SK-N-MC (cell line): ENCODE results near the gene TTLL7.

ENCODE experiments used
- DNase-seq: peaks from one replicate; pipeline ENCODE4 v3.0.0-alpha.2; 2011; ENCODE audit warnings: low read depth, low spot score
- H3K27ac ChIP-seq: fragments of 200-600 bp; sonication (generic); 2 replicates; pipeline ENCODE4 v1.5.1; 2016; ENCODE audit warnings: mixed run types
- H3K36me3 ChIP-seq: fragments of 200-600 bp; sonication (generic); 2 replicates; pipeline ENCODE4 v1.6.1; 2017; ENCODE audit warnings: antibody characterized with exemption, low read length, mixed read lengths; ENCODE audit not compliant: insufficient read depth
- H3K4me3 ChIP-seq: fragments of 200-600 bp; sonication (generic); 2 replicates; pipeline ENCODE4 v1.5.1; 2016
- H3K9ac ChIP-seq: fragments of 200-600 bp; sonication (generic); 2 replicates; pipeline ENCODE4 v1.8.0; 2017; ENCODE audit warnings: mixed run types, mixed read lengths; ENCODE audit not compliant: insufficient read length
- H3K9me3 ChIP-seq: fragments of 200-600 bp; sonication (generic); 2 replicates; pipeline ENCODE4 v1.6.1; 2017; ENCODE audit warnings: low read depth, mild to moderate bottlenecking, antibody characterized with exemption, low read length, moderate library complexity, mixed read lengths
- EZH2 ChIP-seq: fragments of 200-600 bp; sonication (generic); IDR thresholded peaks from one replicate; pipeline ENCODE4 v1.6.1; 2017; ENCODE audit warnings: antibody characterized with exemption
- FOXP2 ChIP-seq: optimal IDR thresholded peaks from 2 replicates; pipeline ENCODE3; 2011; ENCODE audit warnings: mild to moderate bottlenecking, moderate library complexity; ENCODE audit not compliant: insufficient read depth; ENCODE audit errors: extremely low read length, control extremely low read depth
- POLR2AphosphoS5 ChIP-seq: IDR thresholded peaks from 2 replicates; pipeline ENCODE4 v1.6.1; 2012; ENCODE audit warnings: mild to moderate bottlenecking, low read depth, low read length, borderline replicate concordance

The TTLL7 gene

DNA sequence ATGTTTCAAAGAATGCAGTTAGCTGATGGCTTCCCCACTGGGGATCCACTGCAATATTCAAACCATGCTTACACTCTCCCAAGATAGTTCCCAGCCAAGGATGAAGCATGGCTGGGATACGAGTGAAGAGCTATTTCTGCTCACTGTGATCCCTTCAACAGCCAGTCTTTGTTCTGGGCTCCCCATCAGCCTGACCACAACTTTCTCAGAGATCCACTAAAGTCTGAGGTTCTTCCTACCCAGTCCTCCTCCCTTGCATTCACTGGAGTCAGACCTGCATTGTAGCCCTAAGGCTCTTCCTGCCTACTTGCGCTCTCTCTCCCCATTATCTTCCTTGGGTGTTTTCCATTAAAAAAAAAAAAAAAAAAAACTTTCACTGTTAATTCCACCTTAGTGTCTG, 101.4 kb downstream of the TTLL7 start:
- no peaks in the 10 kb centered on the region for H3K9me3 ChIP-seq
- H3K4me3 ChIP-seq: no peak overlapping the region
- DNase-seq: no peak
- no peak overlapping the region for H3K9ac ChIP-seq
- H3K27ac ChIP-seq: no peak overlapping the region
- TF ChIP-seq EZH2 (no peak), FOXP2 (no peak), POLR2AphosphoS5 (no peak)
- no peaks in the 10 kb centered on the region for H3K36me3 ChIP-seq

DNA sequence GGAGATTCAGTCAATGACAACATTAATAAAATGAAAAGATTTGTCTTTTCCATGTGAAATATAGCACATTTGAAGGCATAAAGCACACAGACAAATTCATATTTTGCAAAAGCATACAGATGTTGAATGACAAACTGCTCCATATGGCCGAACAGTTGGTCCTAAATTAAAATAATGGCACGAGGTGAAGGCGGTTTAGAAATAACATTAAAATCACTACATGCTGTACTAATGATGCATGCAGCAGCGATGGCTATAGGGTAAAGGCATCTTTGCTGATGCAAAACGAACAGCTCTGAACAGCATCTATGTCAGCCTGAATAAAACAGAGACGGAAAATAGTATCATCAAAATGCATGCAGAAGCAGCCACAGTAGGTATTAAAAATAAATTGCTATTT, 102.6 kb downstream of the TTLL7 start:
- H3K9ac ChIP-seq: no peak overlapping the region
- DNase-seq: no peak
- TF ChIP-seq FOXP2 (no peak), EZH2 (no peak), POLR2AphosphoS5 (no peak)
- no peak overlapping the region for H3K27ac ChIP-seq
- no peaks in the 10 kb centered on the region for H3K9me3 ChIP-seq
- no peak overlapping the region for H3K4me3 ChIP-seq
- H3K36me3 ChIP-seq: no peaks in the 10 kb centered on the region

DNA sequence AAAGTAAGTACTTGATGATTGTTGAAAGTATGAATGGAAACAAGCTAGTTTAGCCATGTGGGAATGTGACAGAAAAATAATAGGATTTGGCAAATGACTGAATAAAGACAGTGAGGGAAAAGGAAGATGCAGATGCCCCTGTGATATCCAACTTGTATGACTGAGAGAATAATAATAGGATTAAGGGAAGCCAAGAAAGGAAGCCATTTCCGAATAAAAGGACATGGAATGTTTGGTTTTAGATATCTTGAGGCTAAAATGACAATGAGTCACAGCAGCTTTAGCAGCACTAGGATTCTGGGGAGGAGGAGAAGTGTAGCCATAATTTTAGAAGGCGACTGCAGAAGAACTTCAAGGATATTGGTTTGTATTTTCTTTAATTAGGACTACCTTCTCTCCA, 109.2 kb downstream of the TTLL7 start:
- H3K9me3 ChIP-seq: no peaks in the 10 kb centered on the region
- H3K9ac ChIP-seq: no peak overlapping the region
- H3K27ac ChIP-seq: no peak overlapping the region
- no peak overlapping the region for H3K4me3 ChIP-seq
- TF ChIP-seq FOXP2: no peak
- no peak for TF ChIP-seq EZH2
- no peak for TF ChIP-seq POLR2AphosphoS5
- no peaks in the 10 kb centered on the region for H3K36me3 ChIP-seq
- DNase-seq: no peak

DNA sequence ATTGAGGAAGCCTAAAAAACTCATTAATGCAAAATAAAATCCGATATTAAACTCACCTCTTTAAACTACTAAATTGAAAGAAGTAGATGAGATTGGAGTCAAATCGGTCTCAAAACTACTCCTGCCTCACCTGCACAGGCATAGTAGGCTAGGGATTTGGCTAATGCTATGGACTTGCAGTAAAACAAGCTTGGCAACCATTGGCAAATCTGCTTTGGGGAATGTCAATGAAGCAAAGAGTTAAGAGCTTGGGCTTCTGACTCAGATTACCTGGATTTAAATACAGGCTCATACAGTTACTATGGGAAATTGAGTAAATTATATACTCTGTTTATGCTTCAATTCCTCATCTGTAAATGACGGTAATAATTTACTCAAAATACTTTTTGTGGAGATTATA, 111.4 kb downstream of the TTLL7 start:
- H3K27ac ChIP-seq: no peak overlapping the region
- no peak for DNase-seq
- no peak for TF ChIP-seq FOXP2
- no peak for TF ChIP-seq EZH2
- TF ChIP-seq POLR2AphosphoS5: no peak
- no peak overlapping the region for H3K4me3 ChIP-seq
- no peak overlapping the region for H3K9ac ChIP-seq
- no peaks in the 10 kb centered on the region for H3K9me3 ChIP-seq
- no peaks in the 10 kb centered on the region for H3K36me3 ChIP-seq

DNA sequence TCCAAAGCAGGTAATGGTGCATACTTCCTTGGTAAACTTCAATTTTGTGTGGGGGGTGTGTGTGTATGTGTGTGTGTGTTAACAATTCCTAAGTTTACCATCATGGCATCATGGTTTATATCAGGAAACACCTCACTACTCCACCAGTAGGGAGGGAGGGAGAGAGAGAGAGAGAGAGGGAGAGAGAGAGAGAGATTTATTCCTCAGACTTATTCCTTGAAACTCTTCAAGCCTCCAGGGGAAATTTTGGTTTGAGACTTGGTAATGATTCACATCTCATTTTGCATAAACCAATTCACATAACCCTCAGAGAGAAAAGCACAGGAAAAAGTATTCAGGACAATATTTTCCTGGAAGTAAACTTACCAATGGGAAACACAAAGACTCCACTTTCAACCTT, 115.0 kb downstream of the TTLL7 start:
- H3K27ac ChIP-seq: no peak overlapping the region
- no peaks in the 10 kb centered on the region for H3K36me3 ChIP-seq
- DNase-seq: no peak
- TF ChIP-seq FOXP2 (no peak), POLR2AphosphoS5 (no peak)
- no peak overlapping the region for H3K9ac ChIP-seq
- no peak overlapping the region for H3K4me3 ChIP-seq
- no peaks in the 10 kb centered on the region for H3K9me3 ChIP-seq

DNA sequence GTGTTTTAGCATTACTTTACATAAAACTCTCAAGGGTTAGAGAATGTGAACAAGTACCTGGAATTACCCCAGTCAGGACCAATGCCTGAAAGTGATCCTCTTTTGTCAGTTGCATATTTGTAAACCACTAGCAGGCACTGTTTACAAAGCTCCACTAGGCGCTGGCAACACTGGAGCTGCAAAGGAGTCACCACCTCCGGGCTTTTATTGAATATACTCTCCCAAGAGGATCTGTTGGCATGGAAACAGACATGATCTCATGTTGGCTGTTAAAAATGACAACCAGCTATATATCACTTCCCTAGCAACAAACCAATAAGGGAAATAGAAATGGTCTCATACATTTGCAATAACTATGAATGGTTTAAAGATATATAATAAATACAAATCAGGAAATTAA, 116.0 kb downstream of the TTLL7 start:
- H3K4me3 ChIP-seq: no peak overlapping the region
- TF ChIP-seq POLR2AphosphoS5 (no peak), FOXP2 (peak; percentile 64), EZH2 (no peak)
- no peaks in the 10 kb centered on the region for H3K36me3 ChIP-seq
- DNase-seq: peak; percentile 26
- no peak overlapping the region for H3K27ac ChIP-seq
- no peak overlapping the region for H3K9ac ChIP-seq
- no peaks in the 10 kb centered on the region for H3K9me3 ChIP-seq

DNA sequence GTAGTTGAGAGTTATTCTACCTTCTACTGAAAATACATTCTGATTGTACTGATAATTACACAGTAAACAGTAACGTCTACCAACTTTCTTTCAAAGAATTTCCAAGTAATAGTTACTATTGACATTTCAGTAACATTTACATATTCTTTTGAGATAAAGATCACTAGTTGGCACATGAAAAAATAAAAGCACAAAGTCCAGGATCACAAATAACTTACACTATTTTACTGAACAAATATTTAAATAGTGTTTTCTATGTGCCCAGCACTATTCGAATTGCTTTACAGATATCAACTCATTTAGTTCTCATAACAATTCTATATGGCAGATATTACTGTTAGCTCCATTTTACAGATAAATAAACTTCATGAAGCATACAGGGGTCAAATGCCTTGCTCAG, 126.4 kb downstream of the TTLL7 start:
- Histone ChIP-seq H3K9ac (no peak overlapping the region), H3K36me3 (no peaks in the 10 kb centered on the region), H3K27ac (no peak overlapping the region), H3K9me3 (no peaks in the 10 kb centered on the region), H3K4me3 (no peak overlapping the region)
- TF ChIP-seq POLR2AphosphoS5 (no peak), FOXP2 (no peak), EZH2 (no peak)
- no peak for DNase-seq

DNA sequence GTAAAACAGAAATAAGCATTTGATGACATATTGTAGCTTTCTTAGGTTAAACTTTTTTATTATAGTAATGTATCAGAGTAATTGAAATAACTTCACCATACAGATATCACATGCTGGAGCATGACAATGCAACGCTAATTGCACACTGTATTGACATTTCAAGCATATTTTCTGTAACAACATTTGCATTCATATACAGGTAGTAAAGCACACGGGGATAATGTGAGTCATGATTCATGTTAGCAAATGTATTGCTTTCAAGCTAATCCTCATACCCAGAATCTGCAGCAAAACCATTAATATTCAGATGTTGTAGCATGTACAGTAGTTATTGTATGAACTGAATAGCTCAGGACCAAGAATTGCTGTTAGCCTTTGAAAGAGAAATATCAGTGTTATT, 133.9 kb downstream of the TTLL7 start:
- no peak for TF ChIP-seq FOXP2
- no peak for TF ChIP-seq POLR2AphosphoS5
- no peak for TF ChIP-seq EZH2
- Histone ChIP-seq H3K36me3 (no peaks in the 10 kb centered on the region), H3K4me3 (no peak overlapping the region), H3K9ac (no peak overlapping the region), H3K27ac (no peak overlapping the region), H3K9me3 (no peaks in the 10 kb centered on the region)
- DNase-seq: no peak

DNA sequence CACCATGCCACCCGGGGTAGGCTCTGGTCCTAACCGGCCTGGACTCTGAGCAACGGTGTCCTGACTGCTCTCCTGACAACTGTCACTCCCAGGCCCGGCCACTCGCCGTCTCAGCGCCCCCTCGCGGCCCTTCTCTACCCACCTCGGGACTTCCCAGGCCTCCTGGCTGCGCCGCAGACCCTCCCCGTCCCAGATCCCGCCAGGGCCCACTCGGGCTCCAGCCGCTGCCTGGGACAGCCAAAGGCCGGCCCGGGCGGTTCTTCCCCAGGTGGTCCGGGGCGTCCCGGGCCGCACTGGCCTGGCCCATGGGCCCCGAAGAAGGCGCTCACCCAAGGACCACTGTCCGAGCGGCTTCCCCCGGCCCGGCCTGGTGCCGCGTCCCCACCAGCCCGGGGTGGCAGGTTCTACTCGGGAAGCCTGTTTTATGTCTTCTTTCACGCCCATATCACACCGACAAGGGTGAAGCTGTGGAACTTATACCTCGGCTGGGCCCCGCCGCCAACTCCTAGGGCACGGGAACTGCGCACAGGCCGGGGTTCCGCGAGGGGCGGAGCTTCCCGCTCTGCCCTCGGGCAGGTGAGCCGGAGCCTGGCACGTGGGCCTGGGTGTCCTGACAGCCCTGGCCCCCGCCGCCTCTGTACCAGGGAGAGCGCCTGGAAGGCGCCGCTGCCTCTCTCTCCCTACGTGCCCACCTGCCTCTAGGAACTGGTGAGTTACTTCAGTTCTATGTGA, 138.3 kb downstream of the TTLL7 start:
- no peaks in the 10 kb centered on the region for H3K9me3 ChIP-seq
- no peak for DNase-seq
- no peak overlapping the region for H3K9ac ChIP-seq
- H3K27ac ChIP-seq: no peak overlapping the region
- TF ChIP-seq FOXP2: no peak
- no peak for TF ChIP-seq EZH2
- no peak for TF ChIP-seq POLR2AphosphoS5
- no peak overlapping the region for H3K4me3 ChIP-seq
- H3K36me3 ChIP-seq: no peaks in the 10 kb centered on the region
